ENCODE results near the gene USF1. TPM values are rescaled to one million over a fixed set of nuclear protein-coding genes. Genes with fewer than 3 reads are reported as not detected.

USF1 gene
- polyA plus RNA-seq, 1 donor (not counting 4 experiments of a cell fraction or from before 2014, with no cell fraction given) = 31.6 TPM

- peak; percentile 85 for FAIRE-seq
- dilution Hi-C loops (cut with MboI; ENCODE audit: extremely low pct_ligation_motif_present, low sequenced_read_pairs) = no loop called here
- peaks cover 41% of the 10 kb centered on the region for H3K4me1 ChIP-seq (ENCODE audit: control insufficient read depth, extremely low read depth, insufficient read depth, low read length)
Measured at GRCh38 chr1:161021165-161021969, 24.4 kb downstream of the USF1 start.

GRCh38 chr1:161020509-161021164 lies 25.1 kb downstream of the USF1 start, which contains the start of gene F11R:
Gene F11R, minus strand, starts transcription at chr1:161021152. Its CDS starts 79 bp downstream, at chr1:161021073.
- Histone ChIP-seq H3K4me2 (ENCODE audit: control insufficient read depth, extremely low read depth, insufficient read depth, low read depth, low read length) (peak within 1 kb of the TSS; percentile 88), H2AFZ (ENCODE audit: control insufficient read depth, low read length) (peak within 1 kb of the TSS; percentile 65), H4K20me1 (ENCODE audit: control insufficient read depth, extremely low read depth, insufficient read depth, low read length) (no peaks in the 10 kb centered on the region), H3K27me3 (ENCODE audit: control insufficient read depth, extremely low read depth, insufficient read depth, low read length) (no peaks in the 10 kb centered on the region), H3K36me3 (ENCODE audit: control insufficient read depth in 2 of 2, extremely low read depth in 1 of 2, insufficient read depth in 2 of 2, low read length in 2 of 2) (peaks cover 1 to 9% of the 10 kb centered on the region in 2 experiments), H3K79me2 (ENCODE audit: control insufficient read depth, insufficient read depth, low read length) (peaks cover 41% of the 10 kb centered on the region), H3K27ac (ENCODE audit: control insufficient read depth, insufficient read depth, low read length) (peak within 1 kb of the TSS; percentile 95), H3K4me3 (ENCODE audit: control insufficient read depth in 2 of 3, extremely low read depth in 1 of 3, insufficient read depth in 2 of 3, low read depth in 1 of 3, low read length in 3 of 3) (peak within 1 kb of the TSS; percentile 77 to 98 (median 86)), H3K4me1 (ENCODE audit: control insufficient read depth, extremely low read depth, insufficient read depth, low read length) (peaks cover 41% of the 10 kb centered on the region), H3K9me1 (ENCODE audit: control insufficient read depth, extremely low read depth, insufficient read depth, low read length) (no peaks in the 10 kb centered on the region), H3K9me3 (ENCODE audit: control insufficient read depth, low read depth, low read length) (no peaks in the 10 kb centered on the region), H3K9ac (ENCODE audit: control insufficient read depth, extremely low read depth, insufficient read depth, low read length) (peak within 1 kb of the TSS; percentile 100)
- FAIRE-seq (no peak), DNase-seq (ENCODE audit: low read depth, low spot score) (peak; percentile 86)
- dilution Hi-C loops (cut with MboI; ENCODE audit: extremely low pct_ligation_motif_present, low sequenced_read_pairs) = no loop called here
- TF ChIP-seq EZH2 (IDR thresholded peaks at IDR 0.05; ENCODE audit: low read length) (no peak), CTCF (optimal IDR thresholded peaks at IDR 0.05 in 1 of 3, IDR thresholded peaks at IDR 0.05 in 1 of 3, conservative IDR thresholded peaks at IDR 0.05 in 1 of 3; ENCODE audit: extremely low read depth in 1 of 3, insufficient read depth in 2 of 3, low read length in 3 of 3) (peak in 2 of 3 experiments; percentile 12 to 20)

More at GRCh38 chr1:161021165-161021969, 24.4 kb downstream of the USF1 start:
- Histone ChIP-seq H3K9me1 (ENCODE audit: control insufficient read depth, extremely low read depth, insufficient read depth, low read length) (no peaks in the 10 kb centered on the region), H2AFZ (ENCODE audit: control insufficient read depth, low read length) (no peak overlapping the region), H3K4me3 (ENCODE audit: control insufficient read depth in 2 of 3, extremely low read depth in 1 of 3, insufficient read depth in 2 of 3, low read depth in 1 of 3, low read length in 3 of 3) (peak overlapping the region; percentile 77 to 98 (median 86)), H3K9me3 (ENCODE audit: control insufficient read depth, low read depth, low read length) (no peaks in the 10 kb centered on the region), H3K27me3 (ENCODE audit: control insufficient read depth, extremely low read depth, insufficient read depth, low read length) (no peaks in the 10 kb centered on the region), H3K36me3 (ENCODE audit: control insufficient read depth in 2 of 2, extremely low read depth in 1 of 2, insufficient read depth in 2 of 2, low read length in 2 of 2) (peaks cover 1 to 9% of the 10 kb centered on the region in 2 experiments), H3K27ac (ENCODE audit: control insufficient read depth, insufficient read depth, low read length) (peak overlapping the region; percentile 95), H3K9ac (ENCODE audit: control insufficient read depth, extremely low read depth, insufficient read depth, low read length) (peak overlapping the region; percentile 100), H4K20me1 (ENCODE audit: control insufficient read depth, extremely low read depth, insufficient read depth, low read length) (no peaks in the 10 kb centered on the region), H3K4me2 (ENCODE audit: control insufficient read depth, extremely low read depth, insufficient read depth, low read depth, low read length) (peak overlapping the region; percentile 88), H3K79me2 (ENCODE audit: control insufficient read depth, insufficient read depth, low read length) (peaks cover 35% of the 10 kb centered on the region)
- DNase-seq (ENCODE audit: low read depth, low spot score) = peak; percentile 98
- no peak for TF ChIP-seq EZH2 (IDR thresholded peaks at IDR 0.05; ENCODE audit: low read length)
- no peak for TF ChIP-seq CTCF (optimal IDR thresholded peaks at IDR 0.05 in 1 of 3, IDR thresholded peaks at IDR 0.05 in 1 of 3, conservative IDR thresholded peaks at IDR 0.05 in 1 of 3; ENCODE audit: extremely low read depth in 1 of 3, insufficient read depth in 2 of 3, low read length in 3 of 3)

All from keratinocyte (primary cell).